ENCODE measurements around the gene CNPY3.
"Not testable (repeated sequence)": the region's sequence is repeated elsewhere in the genome, so short reads cannot be mapped to it uniquely, and the experiment has no call there.

Gene CNPY3

GRCh38 chr6:42947950-42948349 is 18.7 kb downstream of the CNPY3 start:
- H2AFZ ChIP-seq: no peak overlapping the region
- H3K27me3 ChIP-seq (ENCODE audit: control insufficient read depth, insufficient read depth, low read length): no peaks in the 10 kb centered on the region
- no peak overlapping the region for H3K4me3 ChIP-seq (ENCODE audit: low read depth, low read length)
- H3K9me3 ChIP-seq (ENCODE audit: control insufficient read depth, low read length): no peaks in the 10 kb centered on the region
- no peaks in the 10 kb centered on the region for H3K4me1 ChIP-seq
- H3K9ac ChIP-seq: no peak overlapping the region
- TF ChIP-seq CTCF (IDR thresholded peaks at IDR 0.05): no peak
- H3K4me2 ChIP-seq (ENCODE audit: low read length): no peak overlapping the region
- H3K36me3 ChIP-seq (ENCODE audit: control insufficient read depth, insufficient read depth, low read length): no peaks in the 10 kb centered on the region
- H3K79me2 ChIP-seq: no peaks in the 10 kb centered on the region
- no peak overlapping the region for H3K27ac ChIP-seq

GRCh38 chr6:42952389-42952788 is 23.1 kb downstream of the CNPY3 start:
- H3K27ac ChIP-seq: no peak overlapping the region
- no peaks in the 10 kb centered on the region for H3K27me3 ChIP-seq (ENCODE audit: control insufficient read depth, insufficient read depth, low read length)
- H3K9ac ChIP-seq: no peak overlapping the region
- no peak overlapping the region for H3K4me3 ChIP-seq (ENCODE audit: low read depth, low read length)
- H3K36me3 ChIP-seq (ENCODE audit: control insufficient read depth, insufficient read depth, low read length): no peaks in the 10 kb centered on the region
- TF ChIP-seq CTCF (IDR thresholded peaks at IDR 0.05): no peak
- no peak overlapping the region for H3K4me2 ChIP-seq (ENCODE audit: low read length)
- H3K9me3 ChIP-seq (ENCODE audit: control insufficient read depth, low read length): no peaks in the 10 kb centered on the region
- H3K4me1 ChIP-seq: no peaks in the 10 kb centered on the region
- H3K79me2 ChIP-seq: no peaks in the 10 kb centered on the region
- no peak overlapping the region for H2AFZ ChIP-seq

GRCh38 chr6:42954405-42954804 is 25.1 kb downstream of the CNPY3 start:
- not testable (repeated sequence) for H2AFZ ChIP-seq; H3K4me2 ChIP-seq (ENCODE audit: low read length); H3K9ac ChIP-seq; H3K27me3 ChIP-seq (ENCODE audit: control insufficient read depth, insufficient read depth, low read length); H3K36me3 ChIP-seq (ENCODE audit: control insufficient read depth, insufficient read depth, low read length); H3K9me3 ChIP-seq (ENCODE audit: control insufficient read depth, low read length); H3K27ac ChIP-seq; H3K4me3 ChIP-seq (ENCODE audit: low read depth, low read length); H3K79me2 ChIP-seq; H3K4me1 ChIP-seq

- H3K4me3 ChIP-seq (ENCODE audit: low read depth, low read length): no peak overlapping the region
- H3K4me1 ChIP-seq: peaks cover 2% of the 10 kb centered on the region
- no peak overlapping the region for H3K27ac ChIP-seq
- no peaks in the 10 kb centered on the region for H3K79me2 ChIP-seq
- no peak overlapping the region for H3K4me2 ChIP-seq (ENCODE audit: low read length)
- no peaks in the 10 kb centered on the region for H3K9me3 ChIP-seq (ENCODE audit: control insufficient read depth, low read length)
- H3K9ac ChIP-seq: no peak overlapping the region
- TF ChIP-seq CTCF (IDR thresholded peaks at IDR 0.05): no peak
- no peaks in the 10 kb centered on the region for H3K27me3 ChIP-seq (ENCODE audit: control insufficient read depth, insufficient read depth, low read length)
- H2AFZ ChIP-seq: no peak overlapping the region
- H3K36me3 ChIP-seq (ENCODE audit: control insufficient read depth, insufficient read depth, low read length): no peaks in the 10 kb centered on the region
These were observed 28.8 kb downstream of the CNPY3 start for GRCh38 chr6:42958125-42958524.

GRCh38 chr6:42959917-42960242 is 30.6 kb downstream of the CNPY3 start:
- no peaks in the 10 kb centered on the region for H3K27me3 ChIP-seq (ENCODE audit: control insufficient read depth, insufficient read depth, low read length)
- peak overlapping the region; percentile 98 for H3K4me2 ChIP-seq (ENCODE audit: low read length)
- no peaks in the 10 kb centered on the region for H3K36me3 ChIP-seq (ENCODE audit: control insufficient read depth, insufficient read depth, low read length)
- H3K4me3 ChIP-seq (ENCODE audit: low read depth, low read length): peak overlapping the region; percentile 55
- peaks cover 2% of the 10 kb centered on the region for H3K4me1 ChIP-seq
- no peak for TF ChIP-seq CTCF (IDR thresholded peaks at IDR 0.05)
- no peak overlapping the region for H3K9ac ChIP-seq
- no peak overlapping the region for H3K27ac ChIP-seq
- no peaks in the 10 kb centered on the region for H3K79me2 ChIP-seq
- H3K9me3 ChIP-seq (ENCODE audit: control insufficient read depth, low read length): no peaks in the 10 kb centered on the region
- H2AFZ ChIP-seq: peak overlapping the region; percentile 95

Measured in parathyroid adenoma (tissue), 2 donors.